ENCODE measurements around the gene FAM120B. TPM values are rescaled to one million over a fixed set of nuclear protein-coding genes. Genes with fewer than 3 reads are reported as not detected.

Gene FAM120B
- total RNA-seq, 1 experiment from 2014 or later, result 16.7 TPM

DNA sequence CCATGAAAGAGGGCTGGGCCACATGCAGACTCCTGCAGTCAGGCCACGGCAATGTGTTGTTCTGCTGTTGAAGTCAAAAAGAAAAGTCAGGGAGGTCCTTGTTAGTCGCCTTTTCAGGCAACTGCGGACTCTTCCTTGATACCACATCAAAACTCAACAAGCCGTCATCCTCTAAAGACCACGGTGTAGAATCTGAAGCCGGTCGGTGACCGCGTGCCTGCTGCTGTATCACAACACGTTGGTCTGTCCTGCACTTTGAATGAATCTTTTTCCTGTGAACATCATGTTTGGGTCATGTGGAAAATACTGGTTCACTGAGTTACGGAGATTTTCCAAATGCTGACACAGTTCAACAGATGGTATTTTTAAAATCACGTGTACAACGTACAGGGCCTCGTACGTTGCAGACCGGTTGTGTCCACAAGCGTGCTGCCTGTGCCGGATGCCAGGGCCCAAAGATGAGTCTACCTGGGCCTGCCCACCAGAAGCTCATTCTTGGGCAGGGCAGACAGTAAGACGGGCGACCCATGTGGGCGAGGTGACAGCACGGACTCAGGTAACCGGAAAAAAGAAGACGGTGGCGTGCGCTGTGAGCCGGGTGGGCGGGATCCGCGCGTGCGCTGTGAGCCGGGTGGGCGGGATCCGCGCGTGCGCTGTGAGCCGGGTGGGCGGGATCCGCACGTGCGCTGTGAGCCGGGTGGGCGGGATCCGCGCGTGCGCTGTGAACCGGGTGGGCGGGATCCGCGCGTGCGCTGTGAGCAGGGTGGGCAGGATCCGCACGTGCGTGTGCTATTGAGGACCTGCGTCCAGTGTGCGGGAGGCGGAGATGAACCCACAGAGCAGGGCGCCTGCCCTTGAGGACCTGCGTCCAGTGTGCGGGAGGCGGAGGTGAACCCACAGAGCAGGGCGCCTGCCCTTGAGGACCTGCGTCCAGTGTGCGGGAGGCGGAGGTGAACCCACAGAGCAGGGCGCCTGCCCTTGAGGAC, 114.5 kb downstream of the FAM120B start:
- Histone ChIP-seq H3K79me2 (ENCODE audit: insufficient read depth, low read length) (no peaks in the 10 kb centered on the region), H2AFZ (ENCODE audit: low read length) (no peak overlapping the region)

More for the DNA sequence above, 114.5 kb downstream of the FAM120B start:
- Histone ChIP-seq H3K9me3 (ENCODE audit: control insufficient read depth, low read depth, low read length) (no peaks in the 10 kb centered on the region), H2BK15ac (ENCODE audit: low read depth, low read length) (no peak overlapping the region), H2BK12ac (ENCODE audit: insufficient read length, low read depth, low read length) (no peak overlapping the region), H4K8ac (replicated peaks; ENCODE audit: insufficient read length, low read depth, low read length) (no peak overlapping the region), H3K56ac (ENCODE audit: insufficient read length, low read depth, low read length) (no peak overlapping the region), H3K14ac (ENCODE audit: insufficient read depth, low read length) (no peak overlapping the region), H4K5ac (ENCODE audit: insufficient read length, low read depth, low read length) (no peak overlapping the region), H3K27me3 (ENCODE audit: insufficient read depth, low read length) (peaks cover 2% of the 10 kb centered on the region; the same call in 1 of the 2 replicates), H2AK5ac (ENCODE audit: insufficient read length, low read length) (no peak overlapping the region), H2BK5ac (ENCODE audit: insufficient read length, low read length) (no peak overlapping the region), H3K18ac (ENCODE audit: insufficient read length, low read depth, low read length) (no peak overlapping the region), H3K4ac (ENCODE audit: low read depth, low read length) (no peak overlapping the region), H4K91ac (ENCODE audit: insufficient read length, low read depth, low read length) (no peak overlapping the region), H3T11ph (ENCODE audit: low read length) (no peak overlapping the region), H2BK20ac (ENCODE audit: low read depth, low read length, poor library complexity, severe bottlenecking) (no peak overlapping the region), H4K20me1 (ENCODE audit: control insufficient read depth, insufficient read depth, insufficient read length) (no peaks in the 10 kb centered on the region), H3K9ac (ENCODE audit: extremely low read depth, insufficient read length, low read length) (no peak overlapping the region), H3K4me2 (ENCODE audit: insufficient read depth, insufficient read length, low read length) (no peak overlapping the region), H3K23me2 (ENCODE audit: insufficient read length, low read depth, low read length, poor library complexity, severe bottlenecking) (no peaks in the 10 kb centered on the region), H3K27ac (ENCODE audit: insufficient read length, low read depth, low read length) (no peak overlapping the region), H3K23ac (ENCODE audit: insufficient read length, low read depth, low read length) (no peak overlapping the region), H2BK120ac (ENCODE audit: low read depth, low read length, poor library complexity, severe bottlenecking) (no peak overlapping the region), H3K79me1 (ENCODE audit: insufficient read depth, low read depth, low read length, poor library complexity, severe bottlenecking) (no peaks in the 10 kb centered on the region), H3K4me1 (ENCODE audit: insufficient read depth, low read length) (no peaks in the 10 kb centered on the region)
- Mint-ChIP-seq H3K4me1 (peaks cover 6 to 11% of the 10 kb centered on the region in 2 experiments), H3K9me3 (no peaks in the 10 kb centered on the region), H3K27me3 (ENCODE audit: low read depth) (peaks cover 5% of the 10 kb centered on the region), H3K4me3 (no peak overlapping the region), H3K36me3 (ENCODE audit: insufficient read depth in 1 of 3, low read depth in 3 of 3) (no peaks in the 10 kb centered on the region), H3K27ac (no peak overlapping the region)
- WGBS (ENCODE audit: extremely low coverage, insufficient read length, low lambda C conversion rate), result no CpG with 5 or more reads among the region's 70 CpGs
- TF ChIP-seq, protein P1, sequence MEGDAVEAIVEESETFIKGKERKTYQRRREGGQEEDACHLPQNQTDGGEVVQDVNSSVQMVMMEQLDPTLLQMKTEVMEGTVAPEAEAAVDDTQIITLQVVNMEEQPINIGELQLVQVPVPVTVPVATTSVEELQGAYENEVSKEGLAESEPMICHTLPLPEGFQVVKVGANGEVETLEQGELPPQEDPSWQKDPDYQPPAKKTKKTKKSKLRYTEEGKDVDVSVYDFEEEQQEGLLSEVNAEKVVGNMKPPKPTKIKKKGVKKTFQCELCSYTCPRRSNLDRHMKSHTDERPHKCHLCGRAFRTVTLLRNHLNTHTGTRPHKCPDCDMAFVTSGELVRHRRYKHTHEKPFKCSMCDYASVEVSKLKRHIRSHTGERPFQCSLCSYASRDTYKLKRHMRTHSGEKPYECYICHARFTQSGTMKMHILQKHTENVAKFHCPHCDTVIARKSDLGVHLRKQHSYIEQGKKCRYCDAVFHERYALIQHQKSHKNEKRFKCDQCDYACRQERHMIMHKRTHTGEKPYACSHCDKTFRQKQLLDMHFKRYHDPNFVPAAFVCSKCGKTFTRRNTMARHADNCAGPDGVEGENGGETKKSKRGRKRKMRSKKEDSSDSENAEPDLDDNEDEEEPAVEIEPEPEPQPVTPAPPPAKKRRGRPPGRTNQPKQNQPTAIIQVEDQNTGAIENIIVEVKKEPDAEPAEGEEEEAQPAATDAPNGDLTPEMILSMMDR (conservative IDR thresholded peaks at IDR 0.05), result no peak
- no peak for DNase-seq

All from H9 (cell line).